Measurements from ENCODE around the gene NADK2.
A peak's percentile ranks its signal among the peaks of the same experiment; 100 is the strongest.
"Not testable (repeated sequence)": the region's sequence is repeated elsewhere in the genome, so short reads cannot be mapped to it uniquely, and the experiment has no call there.

NADK2 gene

DNA sequence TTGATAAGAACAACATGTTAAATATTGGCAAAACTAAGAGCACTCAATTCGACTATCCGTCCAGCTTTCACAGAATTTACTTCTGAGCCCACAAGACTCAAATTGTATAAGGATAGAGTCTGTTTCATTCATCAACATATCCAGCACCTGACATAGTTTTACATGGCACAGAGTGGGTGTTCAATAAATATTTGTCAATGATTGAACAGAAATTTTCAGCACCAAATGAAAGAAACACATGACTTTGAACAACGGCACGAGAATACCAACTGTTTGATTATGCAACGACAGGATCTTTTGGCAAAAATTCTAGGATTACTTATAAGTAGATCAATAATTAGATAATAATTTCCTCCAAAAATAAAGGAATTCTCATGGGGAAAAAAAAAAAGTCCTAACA is 48.0 kb downstream of the NADK2 start:
- Histone ChIP-seq H3K4me1 (ENCODE audit: control insufficient read depth, insufficient read depth, low read length) (no peaks in the 10 kb centered on the region), H3K27ac (ENCODE audit: extremely low read depth, low read depth, low read length) (no peak overlapping the region), H3K36me3 (ENCODE audit: control insufficient read depth in 2 of 2, insufficient read depth in 1 of 2, low read length in 2 of 2) (peaks cover 48 to 57% of the 10 kb centered on the region in 2 experiments), H3K4me3 (ENCODE audit: low read depth, low read length) (no peak overlapping the region), H3K9me3 (ENCODE audit: control insufficient read depth, insufficient read depth, low read depth, low read length) (no peaks in the 10 kb centered on the region)
- TF ChIP-seq, protein P1, sequence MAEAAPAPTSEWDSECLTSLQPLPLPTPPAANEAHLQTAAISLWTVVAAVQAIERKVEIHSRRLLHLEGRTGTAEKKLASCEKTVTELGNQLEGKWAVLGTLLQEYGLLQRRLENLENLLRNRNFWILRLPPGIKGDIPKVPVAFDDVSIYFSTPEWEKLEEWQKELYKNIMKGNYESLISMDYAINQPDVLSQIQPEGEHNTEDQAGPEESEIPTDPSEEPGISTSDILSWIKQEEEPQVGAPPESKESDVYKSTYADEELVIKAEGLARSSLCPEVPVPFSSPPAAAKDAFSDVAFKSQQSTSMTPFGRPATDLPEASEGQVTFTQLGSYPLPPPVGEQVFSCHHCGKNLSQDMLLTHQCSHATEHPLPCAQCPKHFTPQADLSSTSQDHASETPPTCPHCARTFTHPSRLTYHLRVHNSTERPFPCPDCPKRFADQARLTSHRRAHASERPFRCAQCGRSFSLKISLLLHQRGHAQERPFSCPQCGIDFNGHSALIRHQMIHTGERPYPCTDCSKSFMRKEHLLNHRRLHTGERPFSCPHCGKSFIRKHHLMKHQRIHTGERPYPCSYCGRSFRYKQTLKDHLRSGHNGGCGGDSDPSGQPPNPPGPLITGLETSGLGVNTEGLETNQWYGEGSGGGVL (tag by site-specific recombination; IDR thresholded peaks at IDR 0.05), result no peak
- TF ChIP-seq, protein P2, sequence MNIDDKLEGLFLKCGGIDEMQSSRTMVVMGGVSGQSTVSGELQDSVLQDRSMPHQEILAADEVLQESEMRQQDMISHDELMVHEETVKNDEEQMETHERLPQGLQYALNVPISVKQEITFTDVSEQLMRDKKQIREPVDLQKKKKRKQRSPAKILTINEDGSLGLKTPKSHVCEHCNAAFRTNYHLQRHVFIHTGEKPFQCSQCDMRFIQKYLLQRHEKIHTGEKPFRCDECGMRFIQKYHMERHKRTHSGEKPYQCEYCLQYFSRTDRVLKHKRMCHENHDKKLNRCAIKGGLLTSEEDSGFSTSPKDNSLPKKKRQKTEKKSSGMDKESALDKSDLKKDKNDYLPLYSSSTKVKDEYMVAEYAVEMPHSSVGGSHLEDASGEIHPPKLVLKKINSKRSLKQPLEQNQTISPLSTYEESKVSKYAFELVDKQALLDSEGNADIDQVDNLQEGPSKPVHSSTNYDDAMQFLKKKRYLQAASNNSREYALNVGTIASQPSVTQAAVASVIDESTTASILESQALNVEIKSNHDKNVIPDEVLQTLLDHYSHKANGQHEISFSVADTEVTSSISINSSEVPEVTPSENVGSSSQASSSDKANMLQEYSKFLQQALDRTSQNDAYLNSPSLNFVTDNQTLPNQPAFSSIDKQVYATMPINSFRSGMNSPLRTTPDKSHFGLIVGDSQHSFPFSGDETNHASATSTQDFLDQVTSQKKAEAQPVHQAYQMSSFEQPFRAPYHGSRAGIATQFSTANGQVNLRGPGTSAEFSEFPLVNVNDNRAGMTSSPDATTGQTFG (tag by site-specific recombination; IDR thresholded peaks at IDR 0.05; ENCODE audit: borderline replicate concordance), result no peak
- TF ChIP-seq ZFP69B (tag by site-specific recombination; IDR thresholded peaks at IDR 0.05), result no peak
- TF ChIP-seq ZBTB20 (tag by site-specific recombination; IDR thresholded peaks at IDR 0.05), result no peak
- no peak for TF ChIP-seq ZNF518A (tag by site-specific recombination; conservative IDR thresholded peaks at IDR 0.05; ENCODE audit: low read depth)
- TF ChIP-seq ZNF23 (tag by site-specific recombination; IDR thresholded peaks at IDR 0.05; ENCODE audit: borderline replicate concordance), result no peak
- TF ChIP-seq SCRT2 (tag by site-specific recombination; IDR thresholded peaks at IDR 0.05), result no peak
- TF ChIP-seq GLIS2 (tag by site-specific recombination; IDR thresholded peaks at IDR 0.05), result no peak
- TF ChIP-seq BCL11A (tag by site-specific recombination; IDR thresholded peaks at IDR 0.05; ENCODE audit: low read depth), result no peak
- no peak for TF ChIP-seq ZNF175 (tag by site-specific recombination; IDR thresholded peaks at IDR 0.05)
- no peak for TF ChIP-seq HOXA7 (CRISPR knock-in tag; IDR thresholded peaks at IDR 0.05; ENCODE audit: borderline replicate concordance)
- no peak for TF ChIP-seq ZBTB1 (tag by site-specific recombination; IDR thresholded peaks at IDR 0.05)
- TF ChIP-seq, protein P3, sequence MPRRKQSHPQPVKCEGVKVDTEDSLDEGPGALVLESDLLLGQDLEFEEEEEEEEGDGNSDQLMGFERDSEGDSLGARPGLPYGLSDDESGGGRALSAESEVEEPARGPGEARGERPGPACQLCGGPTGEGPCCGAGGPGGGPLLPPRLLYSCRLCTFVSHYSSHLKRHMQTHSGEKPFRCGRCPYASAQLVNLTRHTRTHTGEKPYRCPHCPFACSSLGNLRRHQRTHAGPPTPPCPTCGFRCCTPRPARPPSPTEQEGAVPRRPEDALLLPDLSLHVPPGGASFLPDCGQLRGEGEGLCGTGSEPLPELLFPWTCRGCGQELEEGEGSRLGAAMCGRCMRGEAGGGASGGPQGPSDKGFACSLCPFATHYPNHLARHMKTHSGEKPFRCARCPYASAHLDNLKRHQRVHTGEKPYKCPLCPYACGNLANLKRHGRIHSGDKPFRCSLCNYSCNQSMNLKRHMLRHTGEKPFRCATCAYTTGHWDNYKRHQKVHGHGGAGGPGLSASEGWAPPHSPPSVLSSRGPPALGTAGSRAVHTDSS (tag by site-specific recombination; IDR thresholded peaks at IDR 0.05), result no peak
- TF ChIP-seq ZNF19 (tag by site-specific recombination; IDR thresholded peaks at IDR 0.05; ENCODE audit: low read depth), result no peak
- CTCF ChIA-PET, result interaction anchor here (0.6 kb wide), 2 partner anchors 27 to 111 kb away, joined by 3 to 5 read pairs; no protein-coding TSS in a partner anchor
- POLR2A ChIA-PET, result no interaction called here

GRCh38 chr5:36184408-36184807 is 57.3 kb downstream of the NADK2 start:
- H3K27ac ChIP-seq (ENCODE audit: extremely low read depth, low read depth, low read length); CTCF ChIA-PET; H3K9me3 ChIP-seq (ENCODE audit: control insufficient read depth, insufficient read depth, low read depth, low read length); POLR2A ChIA-PET; H3K4me1 ChIP-seq (ENCODE audit: control insufficient read depth, insufficient read depth, low read length); H3K4me3 ChIP-seq (ENCODE audit: low read depth, low read length): not testable (repeated sequence)
- H3K36me3 ChIP-seq (ENCODE audit: control insufficient read depth in 2 of 2, insufficient read depth in 1 of 2, low read length in 2 of 2), result peaks cover 39 to 44% of the 10 kb centered on the region in 2 experiments
- peak; percentile 92 for TF ChIP-seq ZNF146 (tag by site-specific recombination; IDR thresholded peaks at IDR 0.05)
